A549 (cell line): ENCODE results near the gene ZFHX3. TPM values are rescaled to one million over a fixed set of nuclear protein-coding genes. Genes with fewer than 3 reads are reported as not detected.
A peak's percentile ranks its signal among the peaks of the same experiment; 100 is the strongest.

Experiments
- ATOH8 ChIP-seq: fragments of 250-450 bp; sonication (Bioruptor Pico); IDR thresholded peaks from 2 replicates; pipeline ENCODE4 v1.5.0; 2020; ENCODE audit warnings: low read depth, mild to moderate bottlenecking, moderate library complexity
- CBX2 ChIP-seq: fragments of 200-600 bp; sonication (generic); IDR thresholded peaks from 2 replicates; pipeline ENCODE4 v1.6.1; 2016; ENCODE audit warnings: low read depth, mild to moderate bottlenecking, borderline replicate concordance
- CEBPB ChIP-seq, 2 experiments: fragments of >200 bp in 1 of 2; sonication (Bioruptor Twin) in 1 of 2; formaldehyde crosslinking in 1 of 2; IDR thresholded peaks; 2 replicates each; pipeline ENCODE4 v1.6.1; 2012 to 2016
- E2F6 ChIP-seq: IDR thresholded peaks from 2 replicates; pipeline ENCODE4 v1.6.1; 2012; ENCODE audit warnings: low read depth, borderline replicate concordance
- EHF ChIP-seq: fragments of 250-450 bp; sonication (Bioruptor Pico); IDR thresholded peaks from 2 replicates; pipeline ENCODE4 v1.5.0; 2020; ENCODE audit warnings: mild to moderate bottlenecking
- EP300 ChIP-seq, 2 experiments: fragments of >200 bp; sonication (Bioruptor Twin); formaldehyde crosslinking; IDR thresholded peaks; 2 replicates in 1 of 2; 3 replicates in 1 of 2; pipeline ENCODE4 v1.6.1; 2016 to 2017
- ESRRA ChIP-seq: fragments of 150-350 bp; IDR thresholded peaks from 2 replicates; pipeline ENCODE4 v1.6.1; 2014; ENCODE audit warnings: mild to moderate bottlenecking, low read length, borderline replicate concordance
- FOSL2 ChIP-seq, 2 experiments: fragments of 450-650 bp in 1 of 2; fragments of >200 bp in 1 of 2; sonication (Bioruptor Twin) in 1 of 2; formaldehyde crosslinking; IDR thresholded peaks; 2 replicates each; pipeline versions ENCODE4 v1.5.0 to v1.6.1; 2016 to 2020; ENCODE audit warnings: mild to moderate bottlenecking in 1 of 2, moderate library complexity in 1 of 2
- GATA3 ChIP-seq: IDR thresholded peaks from 2 replicates; pipeline ENCODE4 v1.6.1; 2012; ENCODE audit warnings: borderline replicate concordance
- HDAC2 ChIP-seq: fragments of 200-600 bp; sonication (generic); IDR thresholded peaks from 2 replicates; pipeline ENCODE4 v1.6.1; 2016
- HES2 ChIP-seq: fragments of >200 bp; sonication (Bioruptor Twin); formaldehyde crosslinking; IDR thresholded peaks from 2 replicates; pipeline ENCODE4 v1.6.1; 2016
- HMGXB4 ChIP-seq: fragments of 250-450 bp; sonication (Bioruptor Pico); IDR thresholded peaks from 2 replicates; pipeline ENCODE4 v1.5.0; 2021; ENCODE audit warnings: mild to moderate bottlenecking, moderate library complexity, borderline replicate concordance
- JUNB ChIP-seq: fragments of >200 bp; sonication (Bioruptor Twin); formaldehyde crosslinking; IDR thresholded peaks from 2 replicates; pipeline ENCODE4 v1.6.1; 2016
- KDM5A ChIP-seq: fragments of 200-600 bp; sonication (generic); IDR thresholded peaks from 2 replicates; pipeline ENCODE4 v1.6.1; 2016; ENCODE audit warnings: antibody characterized with exemption, mild to moderate bottlenecking
- MAFK ChIP-seq: fragments of 450-650 bp; IDR thresholded peaks from 2 replicates; pipeline ENCODE4 v1.6.1; 2014; ENCODE audit not compliant: partially characterized antibody
- MAZ ChIP-seq: fragments of 150-350 bp; IDR thresholded peaks from 2 replicates; pipeline ENCODE4 v1.6.1; 2014; ENCODE audit warnings: antibody characterized with exemption, low read depth, low read length, borderline replicate concordance
- NPAS2 ChIP-seq: fragments of 250-450 bp; sonication (Bioruptor Pico); IDR thresholded peaks from 2 replicates; pipeline ENCODE4 v1.8.0; 2022; ENCODE audit warnings: mild to moderate bottlenecking, moderate library complexity, borderline replicate concordance
- PBX3 ChIP-seq: IDR thresholded peaks from 2 replicates; pipeline ENCODE4 v1.6.1; 2012
- POLR2AphosphoS2 ChIP-seq: conservative IDR thresholded peaks from 2 replicates; pipeline ENCODE4 v1.6.1; 2012; ENCODE audit warnings: low read length, improper control_type of control experiment, inconsistent platforms
- RAD21 ChIP-seq, 2 experiments: fragments of >200 bp in 1 of 2; sonication (Bioruptor Twin) in 1 of 2; formaldehyde crosslinking in 1 of 2; IDR thresholded peaks in 1 of 2; conservative IDR thresholded peaks in 1 of 2; 2 replicates in 1 of 2; 3 replicates in 1 of 2; pipeline ENCODE4 v1.6.1; 2012 to 2018; ENCODE audit warnings: inconsistent platforms in 1 of 2
- RARB ChIP-seq: fragments of 250-450 bp; sonication (Bioruptor Pico); IDR thresholded peaks from 2 replicates; pipeline ENCODE4 v1.8.0; 2021; ENCODE audit warnings: mild to moderate bottlenecking, moderate library complexity
- RCOR1 ChIP-seq: fragments of 150-350 bp; IDR thresholded peaks from 2 replicates; pipeline ENCODE4 v1.6.1; 2014; ENCODE audit warnings: antibody characterized with exemption, low read length, low read depth
- REST ChIP-seq: fragments of 200-600 bp; sonication (generic); IDR thresholded peaks from 2 replicates; pipeline ENCODE4 v1.6.1; 2016; ENCODE audit warnings: antibody characterized with exemption, mild to moderate bottlenecking, moderate library complexity
- RFX5 ChIP-seq: fragments of 450-650 bp; IDR thresholded peaks from 2 replicates; pipeline ENCODE4 v1.7.1; 2014; ENCODE audit warnings: antibody characterized with exemption, mild to moderate bottlenecking, moderate library complexity
- RNF2 ChIP-seq: fragments of 200-600 bp; sonication (generic); IDR thresholded peaks from 2 replicates; pipeline ENCODE4 v1.6.1; 2016; ENCODE audit warnings: low read depth, mild to moderate bottlenecking, antibody characterized with exemption, moderate library complexity, borderline replicate concordance
- TFCP2L1 ChIP-seq: fragments of 250-450 bp; sonication (Bioruptor Pico); IDR thresholded peaks from 2 replicates; pipeline ENCODE4 v1.5.0; 2021; ENCODE audit warnings: mild to moderate bottlenecking
- TP53 ChIP-seq: fragments of 250-450 bp; sonication (Bioruptor Pico); IDR thresholded peaks from 2 replicates; pipeline ENCODE4 v1.5.0; 2021; ENCODE audit warnings: mild to moderate bottlenecking, moderate library complexity
- USF2 ChIP-seq: fragments of 450-650 bp; IDR thresholded peaks from 2 replicates; pipeline ENCODE4 v1.6.1; 2014; ENCODE audit warnings: antibody characterized with exemption
- ZC3H11A ChIP-seq: fragments of 450-650 bp; IDR thresholded peaks from 2 replicates; pipeline ENCODE4 v1.6.1; 2014; ENCODE audit warnings: antibody characterized with exemption, mild to moderate bottlenecking
- ZFP36 ChIP-seq: fragments of 450-650 bp; IDR thresholded peaks from 2 replicates; pipeline ENCODE4 v1.6.1; 2014; ENCODE audit warnings: borderline replicate concordance; ENCODE audit not compliant: partially characterized antibody
- ZNF302 ChIP-seq: fragments of 250-450 bp; sonication (Bioruptor Pico); IDR thresholded peaks from 2 replicates; pipeline ENCODE4 v1.9.0; 2021; ENCODE audit warnings: inconsistent platforms, mild to moderate bottlenecking, moderate library complexity
- ZSCAN20 ChIP-seq: fragments of 250-450 bp; sonication (Bioruptor Pico); IDR thresholded peaks from 2 replicates; pipeline ENCODE4 v1.8.0; 2022; ENCODE audit warnings: mild to moderate bottlenecking, moderate library complexity
- polyA plus RNA-seq, 4 experiments: library from polyadenylated mRNA; depleted of rRNA in 3 of 4; stranded (reverse); fragments of >200 nt; fragmentation: RNase III in 1 of 4; extraction: RNeasy Plus Mini Kit Qiagen cat#74134 plus additional on column Dnase treatment in 1 of 4; gene quantifications; 2 replicates in 3 of 4; 3 replicates in 1 of 4; pipeline ENCODE4 v1.2.3, GENCODE V29; 2011 to 2017

The ZFHX3 gene
- polyA plus RNA-seq, 2 of the 4 experiments (the other 2 are of a cell fraction) = 3.9 to 6.5 TPM

GRCh38 chr16:72848759-72849664 lies 198.9 kb downstream of the ZFHX3 start (continued):
- TF ChIP-seq ATOH8 (peak; percentile 62), JUNB (no peak; the same call in 1 of the 2 replicates), E2F6 (no peak), ZNF302 (CRISPR knock-in tag) (0 out of 2 replicates have a peak, but pooled peaks have one; percentile 45), EHF (CRISPR knock-in tag) (peak; percentile 75; the same call in 1 of the 2 replicates), HES2 (no peak), RAD21 (conservative IDR thresholded peaks at IDR 0.05 in 1 of 2, IDR thresholded peaks at IDR 0.05 in 1 of 2) (peak; percentile 1 to 27; a peak in 1 of 5 replicates), ZC3H11A (no peak), GATA3 (peak; percentile 27; the same call in 1 of the 2 replicates), RARB (no peak), TP53 (peak; percentile 29; the same call in 1 of the 2 replicates), PBX3 (no peak), CEBPB (IDR thresholded peaks at IDR 0.05) (no peak; a peak in 1 of 4 replicates), POLR2AphosphoS2 (no peak), REST (no peak), RNF2 (no peak), RCOR1 (no peak), EP300 (IDR thresholded peaks at IDR 0.05) (0 out of 5 replicates have a peak, but pooled peaks of 1 of the 2 experiments have one; percentile 18), RFX5 (no peak), HDAC2 (no peak), ESRRA (no peak), MAZ (no peak), ZFP36 (no peak), FOSL2 (IDR thresholded peaks at IDR 0.05) (no peak), FOSL2 (CRISPR knock-in tag; IDR thresholded peaks at IDR 0.05) (peak; percentile 43), MAFK (peak; percentile 99), TFCP2L1 (CRISPR knock-in tag) (no peak), USF2 (no peak), NPAS2 (no peak), CBX2 (no peak), HMGXB4 (no peak), KDM5A (no peak), ZSCAN20 (CRISPR knock-in tag) (peak; percentile 15; the same call in 1 of the 2 replicates)
